Activated T-helper 1 cell treated with Interleukin-2 at 50 U/mL for 16 hours (primary cell): Measurements from ENCODE around the gene SMIM31.

Experiments used
- DNase-seq: peaks from one replicate; pipeline ENCODE4 v3.0.0-alpha.2; 2020; ENCODE audit warnings: low read depth

The SMIM31 gene

DNA sequence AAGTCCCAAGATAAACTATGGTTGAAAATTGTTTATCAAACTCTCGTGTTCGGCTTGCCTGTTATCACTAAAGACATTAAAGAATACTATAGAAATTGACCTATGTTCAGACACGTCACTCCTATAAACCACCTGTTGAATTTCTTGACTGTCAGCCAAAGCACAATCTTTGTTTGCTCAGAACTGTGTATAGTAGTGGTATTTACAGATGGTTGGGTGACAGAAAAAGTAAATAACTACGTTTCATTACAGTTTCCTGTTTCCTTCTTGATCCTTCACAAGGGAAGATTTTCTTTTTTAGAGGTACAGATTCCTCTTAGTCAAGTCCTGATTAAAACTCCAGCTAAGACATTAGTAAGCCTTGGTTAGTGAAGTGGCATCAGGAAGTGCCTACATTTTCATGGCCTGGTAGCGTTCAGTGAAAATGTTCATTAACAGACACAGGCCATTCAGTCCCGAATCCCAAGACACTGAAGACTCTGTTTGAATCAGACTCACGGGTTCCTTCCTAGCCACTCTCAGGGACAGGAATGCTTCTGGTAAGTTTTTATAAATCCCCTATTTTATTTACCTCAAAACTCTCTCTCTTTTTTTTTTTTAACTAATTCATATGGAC is at the start of gene SMIM31:
Gene SMIM31, plus strand, starts transcription at position 259 of the 616 bp plus-strand sequence. CDS start 16,313 bp downstream, outside the sequence.
- no peak for DNase-seq

DNA sequence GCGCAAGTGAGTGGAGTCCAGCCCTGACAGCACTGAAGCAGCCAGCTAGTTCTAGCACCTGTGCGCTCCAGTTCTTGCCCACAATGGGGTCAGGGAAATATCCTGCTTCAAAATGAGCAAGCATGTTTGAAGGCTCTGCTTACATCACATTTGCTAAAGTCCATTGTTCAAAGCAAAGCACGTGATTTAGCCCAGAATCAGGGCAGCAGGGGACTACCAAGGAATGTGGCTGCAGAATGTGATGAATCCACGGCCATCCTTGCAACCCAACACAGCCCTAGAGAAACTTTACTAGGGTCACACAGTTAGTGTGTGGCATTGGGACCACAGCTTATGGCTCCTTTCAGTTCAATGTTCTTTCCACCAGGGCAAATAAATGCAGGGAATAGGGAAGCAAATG is 47.3 kb upstream of the SMIM31 start:
- DNase-seq: no peak

DNA sequence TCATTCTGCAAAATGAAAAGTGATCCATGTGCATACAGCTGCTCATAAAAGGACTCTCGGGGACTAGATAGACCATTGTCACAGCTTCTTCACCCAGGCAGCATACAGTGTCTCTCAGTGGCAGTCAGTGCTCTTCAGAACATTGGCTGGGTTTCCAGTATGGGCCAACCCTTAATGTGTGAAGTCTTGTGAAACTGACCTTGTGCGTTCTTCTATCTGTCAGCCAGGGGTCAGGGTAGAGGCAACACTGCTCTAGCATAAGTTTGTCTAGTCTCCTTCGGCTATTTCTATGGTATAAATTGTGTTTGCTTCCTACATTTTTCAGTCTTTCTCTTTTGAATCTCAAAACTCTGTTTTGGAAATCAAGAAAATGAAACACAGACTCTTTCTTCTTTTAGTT is 37.0 kb upstream of the SMIM31 start:
- DNase-seq: no peak

DNA sequence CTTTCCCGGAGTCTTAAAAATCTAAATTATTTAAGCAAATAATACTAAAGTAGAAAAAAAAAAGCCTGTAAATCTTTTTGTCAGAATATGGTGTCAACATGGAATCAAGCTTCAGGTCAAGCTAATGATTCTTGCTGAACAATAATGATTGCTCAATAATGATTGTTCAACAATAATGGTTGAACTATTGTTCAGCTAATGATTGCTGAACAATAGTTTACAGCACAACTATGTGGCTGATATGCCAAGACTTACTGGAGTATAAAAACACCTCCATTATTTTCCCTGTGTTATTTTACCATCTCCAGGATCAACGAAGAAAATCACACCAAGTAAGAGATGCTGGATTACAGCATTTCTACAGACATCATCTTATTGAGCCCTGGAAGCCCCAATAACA is 35.1 kb upstream of the SMIM31 start:
- no peak for DNase-seq

DNA sequence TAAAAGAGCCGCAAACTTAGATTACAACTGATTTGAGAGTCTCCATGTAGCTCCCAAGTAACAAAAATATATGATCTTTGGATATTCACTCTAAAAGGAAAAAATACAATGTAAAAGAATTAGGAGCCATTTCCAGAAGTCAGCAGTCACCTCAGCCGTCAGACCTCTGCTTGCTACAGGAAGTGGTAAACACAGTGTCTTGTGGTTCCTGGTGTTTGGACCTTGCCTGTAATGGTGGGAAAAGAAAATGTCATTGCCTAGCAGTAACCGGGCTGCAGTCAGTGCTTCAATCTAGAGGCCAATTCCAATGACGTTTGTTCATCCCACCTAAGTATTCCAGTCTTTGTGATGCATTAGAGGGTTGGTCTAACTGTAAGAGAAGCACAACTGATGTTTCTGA is 28.9 kb upstream of the SMIM31 start:
- no peak for DNase-seq

DNA sequence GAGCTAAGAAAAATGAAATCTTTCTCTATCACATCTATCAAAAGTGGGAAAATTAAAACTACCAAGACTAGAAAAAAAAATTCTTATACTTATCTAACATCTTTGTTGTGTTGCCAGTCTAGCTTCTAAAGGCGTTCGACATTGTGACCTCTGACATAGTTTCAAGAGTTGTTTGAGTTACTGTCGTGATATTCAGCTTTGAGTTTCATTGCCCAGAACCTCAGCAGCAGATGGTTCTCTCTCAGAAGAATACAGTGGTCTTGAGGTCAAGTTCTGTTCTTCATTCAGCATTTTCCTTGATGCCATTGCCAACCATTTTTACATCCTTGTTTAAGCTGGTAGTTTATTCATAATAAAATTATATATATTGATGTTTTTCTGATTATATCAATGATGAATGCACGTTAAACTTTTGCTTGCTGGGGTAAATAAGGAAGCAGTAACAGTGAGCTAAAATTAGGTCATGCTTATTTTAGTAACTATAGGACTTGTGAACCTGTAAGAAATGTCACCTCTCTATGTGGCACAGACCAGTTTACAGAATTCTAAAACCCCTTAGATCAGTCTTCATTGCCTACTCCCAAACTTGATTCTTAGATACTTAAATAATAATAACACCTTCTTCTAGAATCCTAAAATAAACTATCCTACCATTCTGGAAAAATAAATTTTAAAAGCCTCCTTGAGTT is 23.1 kb upstream of the SMIM31 start:
- DNase-seq: no peak

DNA sequence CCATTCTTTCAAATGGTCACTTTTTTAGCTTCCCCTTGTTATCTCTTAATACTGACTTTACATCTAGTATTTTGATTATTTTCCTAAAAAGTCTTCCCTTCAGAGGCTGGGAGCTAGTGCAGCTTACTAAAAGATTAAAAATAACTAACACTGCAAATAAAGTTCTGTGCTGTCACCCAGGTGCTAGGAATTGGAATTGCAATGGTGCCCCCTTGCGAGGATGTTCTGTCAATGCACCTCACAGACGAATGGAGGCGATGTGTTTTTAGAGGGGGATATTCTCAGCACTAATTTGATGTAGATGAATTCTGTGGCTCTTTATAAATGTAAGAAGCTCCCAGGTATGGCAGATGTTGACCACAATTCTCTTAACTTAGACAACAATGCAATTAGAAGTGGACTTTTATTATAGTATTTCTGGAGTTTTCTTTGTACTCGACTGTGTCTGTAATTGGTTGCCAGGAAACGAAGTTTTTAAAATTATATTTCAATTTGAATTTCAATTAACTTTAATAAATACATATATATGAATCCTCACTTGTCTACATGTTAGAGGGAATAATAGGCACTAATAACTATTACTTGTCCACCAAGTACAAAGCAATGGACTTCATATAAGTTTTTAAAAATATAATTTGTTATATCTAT is 22.0 kb upstream of the SMIM31 start:
- no peak for DNase-seq

DNA sequence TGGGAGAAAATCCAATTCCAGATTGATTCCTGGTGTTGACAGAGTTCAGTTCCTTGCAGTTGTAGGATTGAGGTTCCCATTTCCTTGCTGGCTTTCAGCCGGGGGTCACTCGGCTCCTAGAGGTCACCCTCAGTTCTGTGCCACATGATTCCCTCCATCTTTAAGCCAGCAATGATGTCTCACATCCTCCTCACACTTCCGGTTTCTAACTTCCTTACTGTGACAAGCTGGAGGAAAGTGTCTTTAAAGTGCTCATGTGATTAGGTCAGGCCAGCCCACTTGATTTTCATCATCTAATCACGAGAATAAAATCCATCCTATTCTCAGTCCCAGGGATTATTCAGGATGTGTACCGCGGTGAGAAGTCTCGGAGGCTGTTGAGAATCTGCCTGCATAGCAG is 19.4 kb upstream of the SMIM31 start:
- DNase-seq: no peak

DNA sequence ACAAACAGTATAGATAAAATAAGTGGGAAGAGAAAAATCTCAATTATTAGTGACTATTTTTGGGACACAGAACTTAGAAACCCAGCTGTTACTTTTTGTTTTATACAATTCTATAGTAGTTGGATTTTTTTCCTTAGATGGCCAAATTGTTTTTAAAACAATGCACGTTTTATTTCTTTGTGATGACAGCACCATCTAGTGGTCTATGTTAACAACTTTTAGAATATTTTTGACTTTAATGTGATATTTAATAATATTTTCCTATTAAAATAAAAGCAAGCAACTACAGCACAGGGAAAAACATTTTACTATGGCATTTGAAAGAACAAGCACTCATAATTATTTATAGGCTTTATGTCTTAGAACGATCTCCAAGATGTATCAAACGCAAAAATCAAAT is 5.6 kb upstream of the SMIM31 start:
- no peak for DNase-seq

DNA sequence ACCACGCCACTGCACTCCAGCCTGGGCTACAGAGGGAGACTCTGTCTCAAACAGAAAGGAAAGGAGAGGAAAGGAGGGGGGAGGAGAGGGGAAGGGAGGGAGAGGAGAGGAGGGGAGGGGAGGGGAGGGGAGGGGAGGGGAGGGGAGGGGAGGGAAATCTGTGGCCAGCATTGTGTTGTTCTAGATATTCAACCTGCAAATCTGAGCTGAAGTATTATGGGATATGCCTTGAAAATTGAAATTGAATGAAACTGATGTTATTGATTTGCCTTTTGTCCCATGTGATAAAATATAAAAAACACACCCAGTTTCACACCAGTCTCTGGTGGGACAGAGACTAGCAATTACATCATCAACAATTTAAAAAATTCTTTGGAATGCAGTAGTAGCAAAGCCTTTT is 1.5 kb downstream of the SMIM31 start:
- DNase-seq: no peak

DNA sequence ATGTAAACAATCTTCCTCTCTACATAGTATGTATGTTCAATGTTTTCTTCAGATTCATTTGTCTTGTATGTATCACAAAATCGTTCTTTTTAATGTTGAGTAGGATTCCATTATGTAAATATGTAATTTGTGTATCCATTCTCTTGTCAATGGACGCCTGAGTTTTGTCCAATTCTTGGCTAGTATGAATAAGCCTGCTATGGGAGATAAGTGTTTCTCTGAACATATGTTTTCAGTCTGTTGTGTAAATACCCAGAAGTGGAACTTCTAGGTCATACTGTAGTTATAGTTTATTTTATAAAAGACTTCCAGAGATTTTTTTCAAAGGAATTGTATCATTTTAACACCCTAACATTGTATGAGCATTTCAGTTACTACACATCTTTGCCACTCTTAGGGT is 2.8 kb downstream of the SMIM31 start:
- no peak for DNase-seq

DNA sequence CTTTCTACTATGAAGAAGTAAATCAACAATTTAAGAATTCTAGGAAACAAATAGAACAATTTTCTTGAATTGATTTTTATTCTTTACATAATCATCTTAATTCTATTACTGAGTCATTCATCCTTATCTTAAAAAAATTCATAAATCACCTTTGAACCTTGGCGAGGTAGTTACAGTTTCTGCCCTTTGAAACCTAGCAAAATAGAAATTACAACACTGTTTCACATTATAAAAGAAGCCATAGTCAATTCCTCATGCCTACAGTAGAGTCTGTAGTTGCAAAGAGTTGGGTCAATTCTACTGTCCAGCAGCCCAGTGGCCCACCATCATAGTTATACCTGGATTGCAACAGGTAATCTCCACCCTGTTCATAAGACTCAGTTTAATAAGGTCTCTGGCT is 7.3 kb downstream of the SMIM31 start:
- no peak for DNase-seq

DNA sequence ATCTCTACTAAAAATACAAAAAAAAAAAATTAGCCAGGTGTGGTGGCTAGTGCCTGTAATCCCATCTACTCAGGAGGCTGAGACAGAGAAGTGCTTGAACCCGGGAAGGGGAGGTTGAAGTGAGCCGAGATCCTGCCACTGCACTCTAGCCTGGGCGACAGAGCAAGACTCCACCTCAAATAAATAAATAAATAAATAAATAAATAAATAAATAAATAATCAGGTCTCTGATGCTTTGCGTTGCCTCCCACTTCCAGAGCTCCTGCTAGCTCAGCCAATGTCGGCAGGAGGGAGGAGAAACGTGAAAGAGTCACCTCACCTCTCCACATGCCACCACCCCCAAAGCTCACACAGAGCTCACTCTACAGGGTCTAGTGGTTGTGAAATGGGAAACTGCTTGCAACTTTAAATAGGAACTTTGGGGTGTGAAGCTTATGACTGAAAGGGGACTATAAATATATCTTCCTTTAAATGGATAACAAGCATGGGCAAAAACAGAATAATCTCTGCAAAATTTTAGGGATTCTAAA is 7.9 kb downstream of the SMIM31 start:
- no peak for DNase-seq

DNA sequence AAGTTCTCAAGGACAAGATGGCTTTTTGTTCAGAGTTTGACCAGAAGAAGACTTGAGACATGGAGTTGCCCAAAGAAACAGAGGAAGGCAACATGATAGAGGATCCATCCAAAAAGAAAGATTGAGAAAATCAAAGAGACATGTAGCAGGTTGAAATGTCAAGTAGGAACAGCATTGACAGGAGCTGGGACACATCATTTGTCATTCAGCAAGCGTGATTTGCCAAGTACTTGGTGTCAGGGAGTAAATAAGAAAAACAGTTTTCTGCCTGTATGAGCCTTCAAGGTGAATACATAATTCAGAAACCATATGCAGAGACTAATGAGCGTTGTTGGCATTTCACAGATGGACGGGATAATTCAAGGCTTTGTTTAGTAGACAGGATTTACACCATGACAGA is 11.2 kb downstream of the SMIM31 start:
- no peak for DNase-seq

DNA sequence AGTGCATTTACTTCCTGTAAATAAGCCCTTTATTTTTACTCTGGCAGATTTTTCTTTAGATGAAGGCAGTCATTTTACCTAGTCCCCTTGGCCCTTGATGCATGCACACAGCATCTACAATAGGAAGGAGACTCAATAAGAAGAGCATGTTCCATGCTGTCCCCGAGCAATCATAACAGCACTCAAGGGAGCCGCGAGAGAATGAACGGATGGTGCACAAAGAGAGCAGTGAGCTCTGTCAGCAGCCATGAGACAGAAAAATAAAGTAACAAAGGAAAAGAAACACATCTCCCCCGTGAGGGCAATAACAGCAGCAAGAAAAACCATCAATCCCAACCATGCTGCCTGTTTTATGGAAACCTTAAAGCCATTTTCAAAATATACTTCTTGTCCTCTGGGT is 11.9 kb downstream of the SMIM31 start:
- DNase-seq: no peak

DNA sequence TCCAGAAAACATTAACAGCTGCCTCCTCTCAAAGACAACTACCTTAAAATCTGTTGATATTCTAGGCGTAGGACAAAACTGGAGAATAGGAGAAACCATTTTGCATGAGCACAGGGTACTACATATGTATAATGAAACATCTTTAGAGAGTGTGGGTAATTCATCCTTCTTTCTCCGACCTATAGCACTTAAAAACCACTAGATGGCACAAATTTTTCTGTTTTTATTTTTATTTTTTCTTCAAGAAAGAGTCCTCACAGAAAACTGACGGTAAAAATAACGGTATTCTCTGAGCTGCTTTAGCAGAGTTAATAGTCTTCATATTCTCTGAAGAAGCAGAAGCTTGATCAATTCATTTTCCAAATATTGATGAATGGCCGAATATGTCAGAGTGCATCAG is 14.6 kb downstream of the SMIM31 start:
- no peak for DNase-seq

DNA sequence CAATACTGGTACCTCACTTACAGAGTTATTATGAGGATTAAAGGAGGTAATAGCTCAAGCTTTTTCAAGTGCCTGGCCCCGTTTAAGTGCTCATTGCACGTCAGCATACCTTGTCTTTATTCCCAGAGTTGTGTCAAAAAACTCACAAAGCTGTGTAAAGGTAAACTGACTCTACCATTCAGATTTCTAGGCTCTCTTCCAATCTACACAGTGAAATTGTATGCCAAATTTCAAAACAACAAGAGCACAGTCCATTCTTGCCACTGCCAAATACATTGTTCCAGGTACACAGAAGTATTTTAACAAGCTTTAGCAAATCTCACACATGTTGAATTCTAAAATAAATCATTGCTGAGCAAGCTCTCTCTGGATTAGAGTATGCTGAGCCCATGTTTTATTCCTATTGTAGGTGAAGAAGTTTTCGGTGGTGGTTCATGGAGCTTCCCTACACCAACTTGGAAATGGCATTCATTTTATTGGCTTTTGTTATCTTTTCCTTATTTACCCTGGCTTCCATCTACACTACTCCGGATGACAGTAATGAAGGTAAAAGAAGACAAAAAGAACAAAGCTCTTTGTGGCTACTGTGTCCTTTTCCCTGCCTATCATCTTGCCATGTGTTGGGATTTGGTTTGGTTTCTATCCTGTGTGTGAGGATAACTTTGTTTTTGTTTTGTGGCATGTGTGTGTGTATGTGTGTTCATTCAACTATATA is 16.2 kb downstream of the SMIM31 start:
- no peak for DNase-seq

DNA sequence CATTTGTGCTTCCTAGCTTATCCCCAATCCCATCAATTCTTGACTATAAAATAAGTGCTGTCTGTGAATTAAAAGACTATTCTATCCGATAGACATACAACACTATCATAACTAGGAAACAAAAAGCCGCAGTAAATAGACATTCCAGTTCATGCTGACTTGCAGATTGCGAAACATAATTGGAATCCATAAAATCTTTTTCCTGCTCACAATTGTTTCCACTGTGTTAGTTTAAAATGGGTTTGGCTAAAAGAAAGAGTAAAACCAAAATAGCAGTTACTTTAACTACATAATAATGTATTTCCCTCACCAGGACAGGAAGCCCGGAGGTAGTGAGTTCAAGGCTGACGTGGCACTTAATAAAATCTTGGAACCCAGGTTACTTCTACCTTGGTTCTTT is 17.2 kb downstream of the SMIM31 start:
- no peak for DNase-seq

DNA sequence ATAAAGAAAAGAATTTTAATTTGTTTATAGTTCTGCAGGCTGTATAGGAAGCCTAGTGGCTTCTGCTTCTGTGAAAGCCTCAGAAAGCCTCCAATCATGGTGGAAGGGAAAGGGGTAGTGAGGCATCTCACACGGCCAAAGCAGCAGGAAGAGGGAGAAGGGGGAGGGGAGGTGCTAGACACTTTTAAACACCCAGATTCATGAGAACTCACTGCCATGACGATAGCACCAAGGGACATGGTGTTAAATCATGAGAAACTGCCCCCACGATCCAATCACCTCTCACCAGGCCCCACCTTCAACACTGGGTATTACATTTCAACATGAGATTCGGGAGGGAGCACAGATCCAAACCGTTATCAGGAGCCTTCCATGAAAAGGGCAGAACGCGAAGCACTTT is 18.1 kb downstream of the SMIM31 start:
- DNase-seq: no peak

DNA sequence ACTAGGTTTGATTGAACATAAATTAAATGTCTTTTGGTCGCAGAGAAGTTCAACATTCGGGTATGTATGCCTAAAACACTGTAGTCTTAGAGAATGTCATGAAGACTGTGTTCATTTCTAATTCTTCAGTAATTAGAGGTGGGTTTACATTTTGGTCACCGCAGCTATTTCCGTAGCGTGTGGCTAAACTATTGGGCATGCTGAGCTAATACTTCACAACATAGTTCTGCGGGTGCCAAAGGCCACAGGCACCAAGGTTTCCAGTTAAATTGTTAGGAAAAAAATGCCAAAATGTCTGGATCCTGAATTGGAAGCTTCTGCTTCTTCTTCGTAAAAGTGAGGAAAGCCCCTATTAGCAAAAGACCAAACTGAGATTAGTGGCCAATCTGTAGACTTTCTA is 25.1 kb downstream of the SMIM31 start:
- no peak for DNase-seq

DNA sequence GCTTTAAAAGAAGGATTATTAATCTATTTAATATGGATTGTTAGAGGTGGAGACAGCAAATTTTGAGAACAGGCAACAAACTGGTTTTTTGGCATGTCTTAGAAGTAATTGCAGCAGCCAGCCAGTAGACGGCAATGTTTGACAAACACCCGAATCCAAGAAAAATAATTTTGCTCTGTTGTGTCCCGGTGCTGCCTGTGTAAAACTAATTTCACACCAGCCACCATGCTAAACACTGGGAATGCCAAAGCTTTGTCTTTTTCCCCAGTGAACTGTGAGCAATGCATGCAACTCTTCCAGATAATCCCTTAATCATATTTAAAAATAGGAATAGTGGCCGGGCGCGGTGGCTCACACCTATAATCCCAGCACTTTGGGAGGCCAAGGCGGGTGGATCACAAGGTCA is 25.9 kb downstream of the SMIM31 start:
- DNase-seq: no peak

DNA sequence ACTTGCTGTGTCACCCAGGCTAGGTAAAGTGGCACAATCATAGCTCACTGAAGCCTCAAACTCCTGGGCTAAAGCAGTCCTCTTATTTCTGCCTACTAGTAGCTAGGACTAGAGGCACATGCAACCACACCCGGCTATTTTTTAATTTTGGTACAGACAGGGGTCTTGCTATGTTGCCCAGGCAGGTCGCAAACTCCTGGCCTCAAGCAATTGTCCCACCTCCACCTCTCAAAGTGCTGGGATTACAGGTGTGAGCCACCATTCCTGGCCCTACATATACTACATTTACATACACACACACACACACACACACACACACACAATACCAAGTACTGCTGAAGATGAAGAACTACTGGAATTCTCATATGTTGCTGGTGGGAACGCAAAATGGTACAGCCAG is 26.9 kb downstream of the SMIM31 start:
- no peak for DNase-seq

DNA sequence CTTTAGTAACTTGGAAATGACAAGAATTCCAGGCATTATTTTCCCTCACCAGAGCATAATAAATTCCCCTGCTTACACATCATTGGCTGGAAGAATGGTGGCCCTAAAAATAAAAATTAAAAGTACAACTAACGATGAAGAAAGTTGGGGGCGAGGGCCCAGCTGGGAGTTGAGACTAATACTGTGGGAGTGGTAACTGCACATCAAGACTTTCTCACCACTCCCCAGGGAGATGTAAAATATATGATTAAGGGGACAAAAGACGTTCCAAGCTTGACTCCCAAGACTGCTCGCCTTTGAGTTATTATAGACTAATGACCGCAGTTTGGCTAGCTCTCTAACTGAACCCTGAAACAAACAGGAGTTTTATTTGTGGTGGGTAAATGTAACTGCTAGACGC is 30.0 kb downstream of the SMIM31 start:
- DNase-seq: no peak
